Mucosa of descending colon (tissue), 3 donors: ENCODE measurements around the gene DPEP2. TPM values are rescaled to one million over a fixed set of nuclear protein-coding genes. Genes with fewer than 3 reads are reported as not detected.
A peak's percentile ranks its signal among the peaks of the same experiment; 100 is the strongest.
"Not testable (repeated sequence)": the region's sequence is repeated elsewhere in the genome, so short reads cannot be mapped to it uniquely, and the experiment has no call there.

ENCODE experiments used
- ATAC-seq: fragments of 200-7000 bp; cut with Tn5 transposase; one replicate; pipeline ENCODE4 v1.9.1; 2020; ENCODE audit warnings: mild to moderate bottlenecking, moderate library complexity
- DNase-seq, 3 donors: peaks; one replicate each; pipeline ENCODE4 v3.0.0-alpha.2; 2020
- H3K36me3 ChIP-seq: fragments of 200-600 bp; one replicate; pipeline ENCODE4 v1.8.0; 2021; ENCODE audit warnings: low read depth, mild to moderate bottlenecking
- H3K4me1 ChIP-seq: fragments of 200-600 bp; one replicate; pipeline ENCODE4 v1.8.0; 2021; ENCODE audit warnings: low read depth, mild to moderate bottlenecking
- H3K4me3 ChIP-seq: fragments of 200-600 bp; one replicate; pipeline ENCODE4 v1.8.0; 2021; ENCODE audit warnings: mild to moderate bottlenecking
- H3K9me3 ChIP-seq: fragments of 200-600 bp; one replicate; pipeline ENCODE4 v1.8.0; 2021; ENCODE audit warnings: mild to moderate bottlenecking
- CTCF ChIP-seq: fragments of 200-600 bp; IDR thresholded peaks from one replicate; pipeline ENCODE4 v1.8.0; 2022; ENCODE audit warnings: antibody characterized with exemption, mild to moderate bottlenecking
- intact Hi-C, 2 donors: fragments of 100-400 bp; cut with DNase I in 1 of 2; cut with micrococcal nuclease in 1 of 2; formaldehyde crosslinking; loops; one replicate each; pipeline versions ENCODE4 v1.11.0 to v1.11.1; 2022; cut with DNase I, micrococcal nuclease
- total RNA-seq, 3 donors: library from RNA; stranded (reverse); fragmentation: NEBNext Ultra II Directional in 2 of 3; extraction: Animal tissue kit (Norgen Biotek cat#: 25700) in 2 of 3; gene quantifications; one replicate each; pipeline versions ENCODE4 v1.2.1 to v1.2.4, GENCODE V29; 2021 to 2023
- donor health status: DM: no; HTN: no; CAD: no; lungs with moderate emphysema.
- donor health status: DM: no; HTN: no; CAD: no.
- donor health status: DM: no; HTN: yes; CAD: no.

Gene DPEP2
- total RNA-seq, 3 donors from 2014 or later: 1.5 to 2.8 (median 1.6) TPM

- TF ChIP-seq CTCF: no peak
- Histone ChIP-seq H3K9me3 (no peaks in the 10 kb centered on the region), H3K4me1 (no peaks in the 10 kb centered on the region), H3K36me3 (no peaks in the 10 kb centered on the region), H3K4me3 (no peak overlapping the region)
- ATAC-seq (no peak), DNase-seq (no peak)
- intact Hi-C loops: no loop called here
Observed at GRCh38 chr16:68013440-68013839, 14.2 kb upstream of the DPEP2 start.

DNA sequence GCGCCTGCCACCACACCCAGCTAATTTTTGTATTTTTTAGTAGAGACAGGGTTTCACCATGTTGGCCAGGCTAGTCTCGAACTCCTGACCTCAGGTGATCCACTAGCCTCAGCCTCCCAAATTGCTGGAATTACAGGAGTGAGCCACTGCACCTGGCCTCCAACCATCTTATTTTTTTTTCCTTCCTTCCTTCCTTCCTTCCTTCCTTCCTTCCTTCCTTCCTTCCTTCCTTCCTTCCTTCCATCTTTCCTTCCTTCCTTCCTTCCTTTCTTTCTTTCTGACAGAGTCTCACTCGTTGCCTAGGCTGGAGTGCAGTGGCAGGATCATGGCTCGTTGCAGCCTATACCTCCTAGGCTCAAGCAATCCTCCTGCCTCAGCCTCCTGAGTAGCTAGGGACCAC is 10.6 kb upstream of the DPEP2 start:
- DNase-seq, H3K9me3 ChIP-seq, H3K4me3 ChIP-seq, intact Hi-C loops, H3K36me3 ChIP-seq, ATAC-seq, H3K4me1 ChIP-seq: not testable (repeated sequence)

DNA sequence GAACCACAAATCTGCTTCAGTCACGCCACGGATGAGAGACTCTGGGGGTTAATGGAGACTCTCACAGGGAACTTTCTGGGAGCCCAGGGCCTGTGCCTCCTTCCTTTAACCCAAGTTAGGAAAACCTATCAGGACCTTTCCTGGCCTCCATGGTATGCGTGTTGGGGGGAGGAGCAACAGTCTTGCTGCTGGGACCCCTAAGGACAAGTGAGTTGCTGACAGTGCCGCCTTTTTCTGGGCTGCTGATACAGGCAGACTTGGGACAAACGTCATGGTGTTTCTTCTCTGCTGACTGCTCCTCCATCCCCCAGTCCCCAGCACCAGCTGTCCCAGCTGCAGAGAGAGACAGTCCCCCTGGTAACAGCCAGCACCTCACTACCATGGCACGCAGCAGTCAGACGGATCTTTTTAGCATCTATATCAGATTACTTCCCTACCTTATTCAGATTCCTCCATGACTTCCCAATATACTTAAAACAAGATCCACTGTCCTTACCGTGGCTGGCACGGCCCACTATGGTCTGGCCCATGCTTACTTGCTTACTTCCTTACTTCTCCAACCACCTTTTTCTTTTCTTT is 10.0 kb upstream of the DPEP2 start:
- ATAC-seq (no peak), DNase-seq (no peak)
- no peaks in the 10 kb centered on the region for H3K36me3 ChIP-seq
- H3K9me3 ChIP-seq: no peaks in the 10 kb centered on the region
- no peak overlapping the region for H3K4me3 ChIP-seq
- peaks cover 3% of the 10 kb centered on the region for H3K4me1 ChIP-seq
- no peak for TF ChIP-seq CTCF
- intact Hi-C loops: no loop called here

GRCh38 chr16:68005786-68006286 is 6.6 kb upstream of the DPEP2 start:
- no peaks in the 10 kb centered on the region for H3K9me3 ChIP-seq
- DNase-seq (peak in 1 of 3 donors; percentile 38), ATAC-seq (peak; percentile 90)
- H3K4me1 ChIP-seq: peaks cover 3% of the 10 kb centered on the region
- TF ChIP-seq CTCF: no peak
- intact Hi-C loops: no loop called here
- H3K36me3 ChIP-seq: no peaks in the 10 kb centered on the region
- H3K4me3 ChIP-seq: no peak overlapping the region

- ATAC-seq: no peak
Observed at GRCh38 chr16:68005211-68005610, 5.9 kb upstream of the DPEP2 start.

GRCh38 chr16:68003031-68003430 is 3.7 kb upstream of the DPEP2 start:
- H3K4me1 ChIP-seq: peaks cover 3% of the 10 kb centered on the region
- ATAC-seq (no peak), DNase-seq (no peak)
- no peak overlapping the region for H3K4me3 ChIP-seq
- intact Hi-C loops: no loop called here
- no peaks in the 10 kb centered on the region for H3K36me3 ChIP-seq
- no peaks in the 10 kb centered on the region for H3K9me3 ChIP-seq
- TF ChIP-seq CTCF: no peak

More at GRCh38 chr16:68005211-68005610, 5.9 kb upstream of the DPEP2 start:
- TF ChIP-seq CTCF: no peak
- no peak for DNase-seq
- peaks cover 3% of the 10 kb centered on the region for H3K4me1 ChIP-seq
- H3K36me3 ChIP-seq: no peaks in the 10 kb centered on the region
- H3K4me3 ChIP-seq: no peak overlapping the region
- intact Hi-C loops: no loop called here
- H3K9me3 ChIP-seq: no peaks in the 10 kb centered on the region
